UCSD-AML1 (cell line): ENCODE data around the gene DISP2.

Experiments used
- DNase-seq: peaks from one replicate; lab custom pipeline; 2025; ENCODE audit not compliant: unreplicated experiment; lab: John Stamatoyannopoulos, UW

The DISP2 gene

DNA sequence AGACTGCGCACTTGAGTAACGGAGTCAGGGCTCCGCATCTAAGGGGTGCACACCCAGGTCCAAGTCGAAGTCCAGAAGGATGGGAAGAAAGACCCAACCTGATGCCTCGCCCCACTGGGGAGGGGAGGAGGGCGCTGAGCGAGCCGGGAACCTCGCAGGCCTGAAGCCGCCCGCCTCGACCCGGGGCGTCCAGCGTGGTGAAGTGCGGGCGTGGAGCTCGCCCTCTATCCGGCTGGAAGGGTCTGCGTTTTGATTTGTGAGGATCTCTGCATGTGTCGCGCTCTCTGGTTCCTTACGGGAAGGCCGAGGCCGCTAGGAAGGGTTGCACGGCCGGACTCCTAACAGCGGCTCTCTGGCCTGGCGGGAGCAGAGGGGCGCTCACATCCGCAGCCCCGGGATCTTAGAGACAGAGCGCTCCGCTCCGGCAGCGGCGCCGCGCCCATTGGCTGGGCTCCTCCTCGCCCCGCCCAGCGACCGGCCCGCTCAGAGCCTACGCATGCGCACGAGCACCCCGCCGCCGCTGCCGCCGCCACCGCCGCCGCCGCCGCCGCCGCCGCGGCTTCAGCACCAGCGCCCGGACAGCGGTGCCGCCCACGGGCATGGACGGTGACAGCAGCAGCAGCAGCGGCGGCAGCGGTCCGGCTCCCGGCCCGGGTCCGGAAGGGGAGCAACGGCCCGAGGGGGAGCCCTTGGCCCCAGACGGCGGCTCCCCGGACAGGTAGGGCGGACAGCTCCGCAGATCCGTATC is at the start of gene DISP2:
TSS of gene DISP2 (plus strand) at position 497 of the 748 bp plus-strand sequence. CDS start at position 600, 103 bp downstream.
- DNase-seq = peak; percentile 88

GRCh38 chr15:40309344-40309862 is 48.6 kb upstream of the DISP2 start:
- no peak for DNase-seq

GRCh38 chr15:40310001-40310959 is 47.7 kb upstream of the DISP2 start:
- DNase-seq = peak; percentile 81

DNA sequence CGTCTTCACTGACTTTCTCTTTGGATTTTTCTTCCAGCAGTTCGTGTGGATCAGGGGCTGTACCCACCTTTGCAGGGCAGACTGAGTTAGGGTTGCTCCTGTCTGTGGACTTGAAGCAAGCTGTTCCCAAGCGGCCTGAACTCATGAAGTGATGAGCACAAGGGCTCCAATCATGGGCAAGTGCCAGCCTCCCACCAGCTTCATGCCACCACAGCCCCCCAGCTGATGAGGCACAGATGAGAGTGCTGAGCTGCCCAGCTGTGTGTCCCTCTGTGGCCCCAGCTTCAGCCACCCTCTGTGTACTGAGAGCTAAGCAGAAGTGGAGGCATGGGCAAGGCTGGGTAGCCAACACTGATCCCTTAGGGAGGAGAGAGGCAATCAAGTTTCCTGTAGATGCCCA is 47.0 kb upstream of the DISP2 start:
- no peak for DNase-seq

DNA sequence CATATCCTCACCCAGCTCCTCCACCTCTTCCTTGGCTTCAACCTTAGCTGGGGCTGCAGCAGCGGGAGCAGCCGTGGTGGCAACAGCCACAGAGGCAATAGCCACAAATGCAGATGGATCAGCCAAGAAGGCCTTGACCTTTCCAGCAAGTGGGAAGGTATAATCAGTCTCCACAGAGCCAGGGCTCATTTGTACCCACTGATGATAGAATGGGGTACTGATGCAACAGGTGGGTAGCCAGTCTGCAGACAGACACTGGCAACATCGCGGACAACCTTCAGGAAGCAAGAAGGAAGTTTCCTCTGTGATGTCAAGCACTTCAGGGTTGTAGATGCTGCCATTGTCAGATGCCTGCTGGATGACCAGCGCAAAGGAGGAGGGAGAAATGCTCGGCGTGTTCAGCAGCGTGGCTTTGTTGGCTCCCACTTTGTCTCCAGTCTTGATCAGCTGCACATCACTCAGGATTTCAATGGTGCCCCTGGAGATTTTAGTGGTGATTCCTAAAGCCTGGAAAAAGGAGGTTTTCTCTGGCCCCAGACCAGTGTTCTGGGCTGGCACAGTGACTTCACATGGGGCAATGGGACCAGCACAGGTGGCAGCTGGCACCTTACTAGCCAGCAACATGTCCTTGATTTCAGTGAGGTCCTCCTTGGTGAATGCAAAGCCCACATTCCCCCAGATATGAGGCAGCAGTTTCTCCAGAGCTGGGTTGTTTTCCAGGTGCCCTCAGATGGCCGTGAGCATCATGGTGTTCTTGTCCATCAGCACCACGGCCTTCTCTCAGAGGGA is 45.5 kb upstream of the DISP2 start:
- DNase-seq = no peak

- DNase-seq = peak; percentile 55
Observed at GRCh38 chr15:40313531-40314398, 44.3 kb upstream of the DISP2 start.

- no peak for DNase-seq
Observed at GRCh38 chr15:40314723-40315276, 43.2 kb upstream of the DISP2 start.

DNA sequence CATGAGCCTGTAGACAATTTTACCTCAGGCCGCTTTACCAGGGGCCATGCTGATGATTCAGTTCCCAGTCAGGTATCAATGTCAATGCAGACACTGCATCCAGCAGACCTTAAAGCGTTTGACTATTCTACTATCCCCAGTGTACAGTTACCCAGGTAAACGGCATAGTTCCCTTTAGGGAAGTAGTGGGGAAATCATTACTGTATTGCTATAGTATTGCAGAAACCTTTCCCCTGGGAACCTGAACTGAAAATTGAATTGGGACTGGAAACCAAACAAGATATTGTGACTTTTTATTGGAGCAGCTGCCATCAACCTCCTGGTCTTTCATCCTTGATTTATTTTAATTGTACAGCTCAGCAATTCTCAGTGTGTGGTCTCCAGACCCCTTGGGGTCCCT is 41.1 kb upstream of the DISP2 start:
- DNase-seq = no peak

- no peak for DNase-seq
Observed at GRCh38 chr15:40317580-40317979, 40.4 kb upstream of the DISP2 start.

DNA sequence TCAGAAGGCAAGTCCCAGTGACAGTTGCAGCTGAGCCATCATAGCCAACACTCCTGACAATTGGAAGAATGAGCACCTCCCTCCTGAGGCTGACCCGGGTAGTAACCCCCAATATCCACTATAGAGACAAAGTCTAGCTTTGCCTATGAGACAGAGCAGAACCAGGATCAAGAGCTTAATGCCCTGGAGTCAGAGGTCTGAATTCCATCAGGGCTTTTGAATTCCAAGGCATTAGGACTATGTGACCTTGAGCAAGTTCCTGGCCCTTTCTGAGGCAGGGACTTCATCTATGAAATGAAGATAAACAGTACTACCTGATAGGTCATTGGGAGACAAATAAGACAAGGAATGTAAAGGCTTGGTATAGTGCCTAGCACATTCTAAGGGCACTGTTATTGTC is 37.6 kb upstream of the DISP2 start:
- no peak for DNase-seq

DNA sequence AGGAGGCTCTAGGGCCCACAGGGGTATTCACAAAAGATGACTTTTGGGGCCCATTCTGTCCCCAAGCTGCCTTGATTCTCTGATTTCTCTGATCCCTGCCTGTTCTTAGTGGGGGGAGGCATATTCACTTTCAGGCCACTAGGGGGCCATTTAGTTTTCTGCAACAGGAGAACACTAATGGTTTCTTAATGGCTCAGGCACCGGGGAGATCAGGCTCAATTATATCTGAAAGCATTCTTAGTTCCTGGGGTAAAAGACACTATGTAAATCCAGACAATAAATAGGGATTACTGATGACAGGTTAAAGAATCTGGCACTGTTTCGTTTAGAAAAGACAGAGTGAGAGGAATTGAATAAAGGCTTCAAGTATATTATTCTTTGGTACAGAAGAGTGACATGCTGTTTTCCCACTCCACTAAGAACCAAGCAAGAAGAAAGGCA is 37.1 kb upstream of the DISP2 start:
- no peak for DNase-seq

DNA sequence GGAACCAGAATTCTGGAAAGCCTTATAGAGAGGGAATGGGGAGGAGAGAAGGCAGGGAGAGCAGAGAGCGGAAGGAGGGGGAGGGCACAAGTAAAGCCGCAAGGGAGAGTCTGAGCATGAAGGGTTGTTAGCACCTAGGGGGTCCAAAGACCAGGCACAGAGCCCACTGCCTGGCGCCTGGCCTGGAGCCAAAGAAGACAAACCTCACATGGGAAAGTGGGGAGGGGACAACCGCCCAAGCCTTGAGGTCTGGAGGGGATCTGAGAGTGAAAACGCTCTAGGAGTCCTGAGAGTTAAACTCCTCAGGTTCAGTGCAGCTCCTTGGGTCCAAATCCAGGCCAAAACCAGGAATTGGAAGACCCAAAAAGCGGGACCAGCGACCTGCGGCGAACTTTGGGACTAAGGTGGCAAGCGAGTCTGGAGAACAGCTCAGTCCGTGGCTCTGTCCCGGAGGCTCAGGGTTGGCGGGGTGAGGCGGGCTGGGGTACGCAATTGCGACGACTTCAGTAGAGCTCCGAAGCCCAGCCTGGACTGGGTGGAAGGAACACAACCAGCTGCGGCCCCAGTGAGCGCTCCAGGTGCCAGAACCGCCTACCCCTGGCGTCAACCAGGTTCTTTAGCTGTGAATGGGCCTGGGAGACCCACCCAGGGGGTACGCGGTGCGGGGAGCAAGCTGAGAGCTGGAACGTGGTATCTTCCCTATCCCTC is 35.3 kb upstream of the DISP2 start:
- DNase-seq = no peak

DNA sequence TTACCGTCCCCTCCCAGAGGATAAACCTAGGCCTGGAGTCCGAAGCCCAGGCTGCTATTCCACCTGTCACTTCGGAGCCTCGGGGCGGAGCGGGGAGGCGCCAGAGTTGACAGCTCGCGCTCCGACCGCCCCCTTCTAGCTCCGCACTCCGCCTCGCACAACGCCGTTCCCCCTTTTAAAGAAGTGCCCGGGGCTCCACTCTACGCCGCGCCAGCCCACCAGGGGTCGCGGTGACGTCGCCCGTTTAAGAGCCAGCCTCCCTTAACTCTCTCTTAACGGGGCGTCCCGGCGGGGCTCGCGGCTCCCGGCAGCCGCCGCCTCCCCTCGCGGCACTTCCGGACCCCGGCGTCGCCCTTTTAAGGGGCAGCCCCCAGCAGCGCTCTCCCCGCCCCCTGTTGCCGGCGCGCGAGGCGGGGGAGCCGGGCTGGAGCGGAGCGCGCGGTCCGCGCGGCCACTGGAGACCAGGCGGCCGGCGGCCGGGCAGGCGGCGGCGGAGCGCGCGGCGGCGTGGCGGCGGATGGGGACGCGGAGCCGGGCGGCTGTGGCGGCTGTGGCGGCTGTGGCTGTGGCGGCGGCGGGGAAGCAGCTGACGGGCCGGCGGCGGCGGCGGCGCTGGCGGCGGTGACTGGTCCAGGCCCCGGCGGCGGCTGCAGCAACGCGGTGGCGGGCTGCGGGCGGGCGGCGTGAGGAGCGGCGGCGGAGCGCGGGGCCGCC is 34.6 kb upstream of the DISP2 start, which contains the start of gene INAFM2:
TSS of gene INAFM2 (plus strand) at position 454 of the 714 bp plus-strand sequence. CDS start 364 bp downstream, outside the sequence.
- peak; percentile 98 for DNase-seq

DNA sequence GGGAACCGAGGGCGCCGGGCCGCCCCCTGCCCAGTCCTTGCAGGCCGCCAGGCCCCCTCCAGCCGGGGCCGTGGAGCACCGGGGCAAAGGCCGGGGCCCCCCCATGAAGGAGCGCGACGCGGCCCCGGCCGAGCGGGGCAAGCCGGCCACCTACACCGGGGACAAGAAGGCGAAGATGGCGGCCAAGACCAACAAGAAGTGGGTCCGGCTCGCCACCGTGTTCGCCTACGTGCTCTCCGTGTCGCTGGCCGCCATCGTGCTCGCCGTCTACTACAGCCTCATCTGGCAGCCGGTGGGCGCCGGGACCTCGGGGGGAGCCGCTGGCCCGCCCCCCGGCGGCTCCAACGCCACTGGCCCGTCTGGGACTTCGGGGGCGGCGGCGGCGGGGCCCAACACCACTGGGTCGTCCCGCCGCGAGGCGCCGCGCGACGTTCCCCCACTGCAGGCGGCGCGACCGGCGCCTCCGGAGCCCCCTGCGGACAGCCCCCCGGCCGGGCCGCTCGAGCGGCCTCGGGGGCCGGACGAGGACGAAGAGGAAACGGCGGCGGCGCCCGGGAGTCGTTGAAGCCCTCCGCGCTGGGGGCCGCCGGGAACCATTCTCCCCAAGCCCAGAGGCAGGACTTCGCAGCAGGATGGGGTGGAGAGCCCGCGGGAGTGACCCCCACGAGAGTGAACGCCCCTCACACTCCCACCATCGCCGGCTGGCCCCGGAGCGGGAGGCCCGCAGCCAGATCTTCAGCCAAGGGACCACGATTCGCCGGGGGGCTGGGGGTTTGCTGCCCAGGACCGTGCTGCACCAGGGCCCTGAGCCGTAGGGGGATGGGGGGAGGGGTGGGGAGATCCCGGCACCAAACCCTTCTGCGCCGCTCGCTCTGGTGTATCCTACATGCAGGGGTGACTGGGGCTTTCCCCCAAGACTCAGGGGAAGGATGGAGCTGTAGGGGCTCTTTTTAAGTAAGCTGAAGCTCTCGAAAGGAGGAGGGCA is 33.8 kb upstream of the DISP2 start:
- DNase-seq = no peak

GRCh38 chr15:40325188-40325587 is 32.8 kb upstream of the DISP2 start:
- no peak for DNase-seq

DNA sequence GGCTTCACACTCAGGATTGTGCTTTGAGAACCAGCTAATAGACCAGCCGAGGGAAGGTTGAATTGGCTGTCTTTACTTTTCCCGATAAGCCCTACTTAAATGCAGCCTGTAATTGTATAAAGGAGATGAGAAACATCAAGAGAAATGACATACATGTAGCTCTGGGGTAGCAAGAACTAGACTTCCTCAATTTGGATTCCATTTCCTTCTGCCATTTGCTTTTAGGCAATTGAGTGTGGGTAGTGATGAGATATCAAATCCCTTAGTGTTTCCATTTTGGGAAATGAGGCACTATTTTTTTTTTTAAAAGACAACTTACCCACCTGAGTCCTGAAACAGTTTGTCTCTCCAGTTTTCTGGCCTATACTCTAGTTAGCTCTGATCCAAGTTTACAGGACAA is 32.3 kb upstream of the DISP2 start:
- DNase-seq = no peak

DNA sequence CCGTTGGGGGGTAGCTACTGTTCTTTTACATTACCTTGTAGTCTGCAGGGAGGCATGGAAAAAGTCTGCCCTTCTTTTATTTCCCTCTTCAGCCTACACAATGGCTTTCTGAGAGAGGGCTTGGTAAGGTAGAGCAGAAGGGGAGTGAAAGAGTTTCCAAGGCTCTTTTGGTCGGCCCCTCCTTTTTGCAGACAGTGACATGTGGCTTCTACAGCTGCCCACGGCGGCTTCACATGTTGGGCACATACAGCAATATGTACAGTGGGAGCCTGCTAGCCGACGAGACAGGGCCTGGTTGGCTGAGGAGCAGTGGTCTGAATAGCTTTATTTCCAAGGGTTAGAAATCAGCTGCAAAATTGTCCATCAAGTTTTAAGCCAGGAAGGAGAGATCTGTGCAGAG is 30.6 kb upstream of the DISP2 start:
- DNase-seq = no peak
